ENCODE measurements around the gene SPATA1. TPM values are rescaled to one million over a fixed set of nuclear protein-coding genes. Genes with fewer than 3 reads are reported as not detected.

SPATA1 gene
- total RNA-seq, 2 experiments from 2014 or later = 1.4 to 4.8 TPM

- ChIA-PET POLR2A (interaction anchor here (0.7 kb wide), 1 partner anchor 192 kb away, joined by 3 read pairs; no protein-coding TSS in a partner anchor), CTCF (ENCODE audit: unreplicated experiment) (no interaction called here)
- no peak for DNase-seq (ENCODE audit: low spot score)
- Histone ChIP-seq H3K9me2 (ENCODE audit: insufficient read depth, low read length) (no peaks in the 10 kb centered on the region), H3K36me3 (ENCODE audit: insufficient read depth, low read length) (no peaks in the 10 kb centered on the region), H3K9me3 (ENCODE audit: low read length) (no peaks in the 10 kb centered on the region), H3K4me2 (ENCODE audit: low read length) (no peak overlapping the region), H4K20me1 (ENCODE audit: insufficient read depth, low read length) (no peaks in the 10 kb centered on the region), H2AFZ (ENCODE audit: low read length) (no peak overlapping the region), H3K4me1 (ENCODE audit: insufficient read depth, low read length, poor library complexity, severe bottlenecking) (no peaks in the 10 kb centered on the region), H3K4me3 (ENCODE audit: low read depth, low read length, poor library complexity, severe bottlenecking) (no peak overlapping the region), H3K27ac (ENCODE audit: low read depth, low read length, poor library complexity, severe bottlenecking) (no peak overlapping the region), H3K79me2 (ENCODE audit: insufficient read depth, low read depth, low read length) (no peaks in the 10 kb centered on the region)
- BruUV-seq (replicated peaks) = no TSS peak
- TF ChIP-seq EZH2phosphoT487 (IDR thresholded peaks at IDR 0.05; ENCODE audit: borderline replicate concordance, low read depth, low read length) (no peak), CTCF (conservative IDR thresholded peaks at IDR 0.05; ENCODE audit: low read length) (no peak)
- intact Hi-C loops (cut with micrococcal nuclease; ENCODE audit: unreplicated experiment) = loop anchor here (2.0 to 10.0 kb wide), 3 partner anchors 19 to 215 kb away; no protein-coding TSS in a partner anchor
These were observed 33.8 kb downstream of the SPATA1 start for GRCh38 chr1:84539972-84540371.

- H4K20me1 ChIP-seq (ENCODE audit: insufficient read depth, low read length) = no peaks in the 10 kb centered on the region
These were observed 34.6 kb downstream of the SPATA1 start for GRCh38 chr1:84540759-84541158.

GRCh38 chr1:84541679-84542078 is 35.5 kb downstream of the SPATA1 start:
- Histone ChIP-seq H3K27ac (ENCODE audit: low read depth, low read length, poor library complexity, severe bottlenecking) (no peak overlapping the region), H3K4me1 (ENCODE audit: insufficient read depth, low read length, poor library complexity, severe bottlenecking) (no peaks in the 10 kb centered on the region), H3K79me2 (ENCODE audit: insufficient read depth, low read depth, low read length) (no peaks in the 10 kb centered on the region), H3K4me3 (ENCODE audit: low read depth, low read length, poor library complexity, severe bottlenecking) (no peak overlapping the region), H3K9me2 (ENCODE audit: insufficient read depth, low read length) (no peaks in the 10 kb centered on the region), H4K20me1 (ENCODE audit: insufficient read depth, low read length) (no peaks in the 10 kb centered on the region), H2AFZ (ENCODE audit: low read length) (no peak overlapping the region), H3K4me2 (ENCODE audit: low read length) (no peak overlapping the region), H3K9me3 (ENCODE audit: low read length) (no peaks in the 10 kb centered on the region), H3K36me3 (ENCODE audit: insufficient read depth, low read length) (no peaks in the 10 kb centered on the region)
- no TSS peak for BruUV-seq (replicated peaks)
- ChIA-PET POLR2A (interaction anchor here (1.1 to 1.6 kb wide), 2 partner anchors 32 to 36 kb away, joined by 3 read pairs; partner anchors contain the start of gene SPATA1), CTCF (ENCODE audit: unreplicated experiment) (no interaction called here)
- DNase-seq (ENCODE audit: low spot score) = peak; percentile 8
- TF ChIP-seq CTCF (conservative IDR thresholded peaks at IDR 0.05; ENCODE audit: low read length) = peak; percentile 68
- TF ChIP-seq EZH2phosphoT487 (IDR thresholded peaks at IDR 0.05; ENCODE audit: borderline replicate concordance, low read depth, low read length) = no peak
- intact Hi-C loops (cut with micrococcal nuclease; ENCODE audit: unreplicated experiment) = loop anchor here (2.0 to 10.0 kb wide), 3 partner anchors 21 to 213 kb away; no protein-coding TSS in a partner anchor

More at GRCh38 chr1:84540759-84541158, 34.6 kb downstream of the SPATA1 start:
- no peaks in the 10 kb centered on the region for H3K9me2 ChIP-seq (ENCODE audit: insufficient read depth, low read length)
- no TSS peak for BruUV-seq (replicated peaks)
- no peak for TF ChIP-seq EZH2phosphoT487 (IDR thresholded peaks at IDR 0.05; ENCODE audit: borderline replicate concordance, low read depth, low read length)
- no peak overlapping the region for H3K4me3 ChIP-seq (ENCODE audit: low read depth, low read length, poor library complexity, severe bottlenecking)
- H3K79me2 ChIP-seq (ENCODE audit: insufficient read depth, low read depth, low read length) = no peaks in the 10 kb centered on the region
- no peaks in the 10 kb centered on the region for H3K4me1 ChIP-seq (ENCODE audit: insufficient read depth, low read length, poor library complexity, severe bottlenecking)
- ChIA-PET POLR2A (interaction anchor here (0.5 to 0.9 kb wide), 2 partner anchors 32 to 592 kb away, joined by 4 read pairs; no protein-coding TSS in a partner anchor), CTCF (ENCODE audit: unreplicated experiment) (no interaction called here)
- H3K36me3 ChIP-seq (ENCODE audit: insufficient read depth, low read length) = no peaks in the 10 kb centered on the region
- intact Hi-C loops (cut with micrococcal nuclease; ENCODE audit: unreplicated experiment) = loop anchor here (2.0 to 10.0 kb wide), 3 partner anchors 20 to 214 kb away; no protein-coding TSS in a partner anchor
- H3K4me2 ChIP-seq (ENCODE audit: low read length) = no peak overlapping the region
- H3K27ac ChIP-seq (ENCODE audit: low read depth, low read length, poor library complexity, severe bottlenecking) = no peak overlapping the region
- DNase-seq (ENCODE audit: low spot score) = no peak
- no peaks in the 10 kb centered on the region for H3K9me3 ChIP-seq (ENCODE audit: low read length)
- no peak overlapping the region for H2AFZ ChIP-seq (ENCODE audit: low read length)

All from OCI-LY7 (cell line).